ENCODE measurements around the gene PLRG1. TPM values are rescaled to one million over a fixed set of nuclear protein-coding genes. Genes with fewer than 3 reads are reported as not detected.

Gene PLRG1
- polyA plus RNA-seq, 3 donors: 34.6 to 56.1 (median 52.5) TPM

GRCh38 chr4:154583677-154584076 is 33.5 kb upstream of the PLRG1 start:
- Histone ChIP-seq H3K4me3 (replicated peaks in 1 of 3; ENCODE audit: low read depth in 2 of 3, low read length in 3 of 3) (no peak overlapping the region), H3K9ac (ENCODE audit: insufficient read depth, low read length, poor library complexity, severe bottlenecking) (no peak overlapping the region), H3K27ac (ENCODE audit: low read depth in 1 of 2, low read length in 2 of 2) (no peak overlapping the region), H2AFZ (ENCODE audit: insufficient read depth, low read depth, low read length, poor library complexity, severe bottlenecking) (no peak overlapping the region), H3K36me3 (replicated peaks in 1 of 2; ENCODE audit: control insufficient read depth in 1 of 2, insufficient read depth in 2 of 2, low read length in 2 of 2) (no peaks in the 10 kb centered on the region), H3K79me2 (ENCODE audit: insufficient read depth, low read length) (no peaks in the 10 kb centered on the region), H3K4me2 (replicated peaks; ENCODE audit: extremely low read depth, low read length, poor library complexity, severe bottlenecking) (no peak overlapping the region), H3K27me3 (ENCODE audit: control insufficient read depth in 2 of 2, insufficient read depth in 2 of 2, low read length in 2 of 2) (no peaks in the 10 kb centered on the region), H4K20me1 (ENCODE audit: insufficient read depth, low read length) (no peaks in the 10 kb centered on the region), H3K9me3 (replicated peaks in 1 of 2; ENCODE audit: control insufficient read depth in 1 of 2, insufficient read depth in 1 of 2, low read length in 2 of 2) (no peaks in the 10 kb centered on the region), H3K4me1 (ENCODE audit: control insufficient read depth in 1 of 2, insufficient read depth in 2 of 2, low read length in 2 of 2) (no peaks in the 10 kb centered on the region)
- Mint-ChIP-seq H3K27ac (no peak overlapping the region), H3K36me3 (no peaks in the 10 kb centered on the region), H3K9me3 (no peaks in the 10 kb centered on the region), H3K4me1 (no peaks in the 10 kb centered on the region), H3K27me3 (ENCODE audit: low read depth in 3 of 3) (peaks cover 2 to 7% (median 4%) of the 10 kb centered on the region in 3 donors), H3K4me3 (no peak overlapping the region)
- DNase-seq: no peak
- no peak for TF ChIP-seq CTCF (IDR thresholded peaks at IDR 0.05)
- intact Hi-C loops (cut with micrococcal nuclease): no loop called here

GRCh38 chr4:154583230-154583629 is 33.0 kb upstream of the PLRG1 start:
- WGBS (ENCODE audit: insufficient coverage): no CpG with 5 or more reads among the region's 3 CpGs
- H3K4me2 ChIP-seq (replicated peaks; ENCODE audit: extremely low read depth, low read length, poor library complexity, severe bottlenecking): no peak overlapping the region
- Mint-ChIP-seq H3K36me3 (no peaks in the 10 kb centered on the region), H3K27ac (no peak overlapping the region), H3K4me1 (no peaks in the 10 kb centered on the region), H3K4me3 (no peak overlapping the region), H3K27me3 (ENCODE audit: low read depth in 3 of 3) (peaks cover 2 to 7% (median 4%) of the 10 kb centered on the region in 3 donors), H3K9me3 (no peaks in the 10 kb centered on the region)
- no peak for TF ChIP-seq CTCF (IDR thresholded peaks at IDR 0.05)
- no peaks in the 10 kb centered on the region for H3K79me2 ChIP-seq (ENCODE audit: insufficient read depth, low read length)
- no peak overlapping the region for H3K9ac ChIP-seq (ENCODE audit: insufficient read depth, low read length, poor library complexity, severe bottlenecking)
- no peak overlapping the region for H3K27ac ChIP-seq (ENCODE audit: low read depth in 1 of 2, low read length in 2 of 2)
- intact Hi-C loops (cut with micrococcal nuclease): no loop called here
- no peak overlapping the region for H3K4me3 ChIP-seq (replicated peaks in 1 of 3; ENCODE audit: low read depth in 2 of 3, low read length in 3 of 3)
- H3K9me3 ChIP-seq (replicated peaks in 1 of 2; ENCODE audit: control insufficient read depth in 1 of 2, insufficient read depth in 1 of 2, low read length in 2 of 2): no peaks in the 10 kb centered on the region
- no peaks in the 10 kb centered on the region for H3K4me1 ChIP-seq (ENCODE audit: control insufficient read depth in 1 of 2, insufficient read depth in 2 of 2, low read length in 2 of 2)
- H2AFZ ChIP-seq (ENCODE audit: insufficient read depth, low read depth, low read length, poor library complexity, severe bottlenecking): no peak overlapping the region
- H3K36me3 ChIP-seq (replicated peaks in 1 of 2; ENCODE audit: control insufficient read depth in 1 of 2, insufficient read depth in 2 of 2, low read length in 2 of 2): no peaks in the 10 kb centered on the region
- H4K20me1 ChIP-seq (ENCODE audit: insufficient read depth, low read length): no peaks in the 10 kb centered on the region
- DNase-seq: no peak
- H3K27me3 ChIP-seq (ENCODE audit: control insufficient read depth in 2 of 2, insufficient read depth in 2 of 2, low read length in 2 of 2): no peaks in the 10 kb centered on the region
